Measurements from ENCODE around the gene GNB5. TPM values are rescaled to one million over a fixed set of nuclear protein-coding genes. Genes with fewer than 3 reads are reported as not detected.

Gene GNB5
- total RNA-seq, 1 experiment from 2014 or later = 58.7 TPM

DNA sequence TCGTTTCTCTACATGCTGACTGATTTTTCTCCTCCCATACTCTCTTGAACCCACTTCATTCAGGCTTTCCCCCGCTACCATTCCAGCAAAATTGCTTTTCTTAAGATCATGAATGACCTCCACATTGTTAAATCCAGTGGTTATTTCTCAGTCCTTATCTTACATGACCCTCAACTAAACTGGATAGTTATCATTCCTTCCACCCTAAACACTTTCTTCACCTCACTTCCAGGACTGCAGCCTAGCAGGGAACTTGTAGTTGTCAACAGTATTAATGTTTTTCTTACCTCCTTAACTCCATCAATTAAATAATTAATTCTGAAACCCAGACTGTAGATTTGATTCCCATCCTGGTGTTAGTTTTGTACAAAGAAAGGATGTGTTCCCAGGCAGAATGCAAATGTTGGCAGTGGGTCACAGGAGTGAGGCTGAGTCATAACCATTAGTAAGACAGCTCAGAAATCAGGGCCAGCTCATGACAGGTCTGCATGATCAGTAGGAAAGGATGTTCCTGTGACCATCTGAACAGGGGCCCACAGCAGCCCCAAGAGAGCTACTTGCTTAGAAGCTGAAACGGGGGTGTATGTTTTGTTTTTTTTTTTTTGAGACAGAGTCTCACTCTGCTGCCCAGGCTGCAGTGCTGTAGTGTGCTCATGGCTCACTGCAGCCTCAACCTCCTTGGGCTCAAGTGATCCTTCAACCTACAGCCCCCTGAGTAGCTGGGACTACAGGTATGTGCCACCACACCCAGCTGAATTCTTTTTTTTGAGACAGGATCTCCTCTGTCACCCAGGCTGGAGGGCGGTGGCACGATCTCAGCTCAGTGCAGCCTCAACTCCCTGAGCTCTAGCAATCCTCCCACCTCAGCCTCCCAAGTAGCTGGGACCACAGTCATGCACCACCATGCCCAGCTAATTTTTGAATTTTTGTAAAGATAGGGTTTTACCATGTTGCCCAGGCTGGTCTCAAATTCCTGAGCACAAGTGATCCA is 87.7 kb downstream of the GNB5 start:
- intact Hi-C loops (cut with micrococcal nuclease; ENCODE audit: unreplicated experiment) = no loop called here

DNA sequence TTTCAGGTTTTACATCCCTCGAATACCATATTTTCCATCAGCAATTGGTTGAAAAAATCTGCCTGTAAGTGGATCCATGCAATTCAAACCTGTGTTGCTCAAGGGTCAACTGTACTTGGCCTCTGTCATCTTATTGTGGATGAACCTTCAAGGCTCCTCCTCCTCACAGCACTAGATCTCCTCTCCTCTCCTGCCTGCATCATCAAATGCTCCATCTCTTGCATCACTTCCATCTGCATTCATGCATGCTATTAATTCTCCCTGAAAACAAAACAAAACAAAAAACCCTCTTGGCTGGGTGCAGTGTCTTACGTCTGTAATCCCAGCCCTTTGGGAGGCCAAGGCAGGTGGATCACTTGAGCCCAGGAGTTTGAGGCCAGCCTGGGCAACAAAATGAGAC is 88.7 kb downstream of the GNB5 start:
- no peak for DNase-seq (ENCODE audit: low read depth, low spot score)
- H3K4me1 ChIP-seq (ENCODE audit: control insufficient read depth, insufficient read depth, low read length) = peaks cover 29% of the 10 kb centered on the region
- CTCF ChIA-PET = no interaction called here
- no peaks in the 10 kb centered on the region for H3K9me3 ChIP-seq (ENCODE audit: control insufficient read depth, insufficient read depth, low read depth, low read length)
- in situ Hi-C loops (cut with HindIII; ENCODE audit: low pct_unique_long_range_greater_than_20kb, low sequenced_read_pairs) = no loop called here
- TF ChIP-seq TCF7L2 (IDR thresholded peaks at IDR 0.05; ENCODE audit: low read depth, low read length) (no peak), SIN3A (IDR thresholded peaks at IDR 0.05; ENCODE audit: borderline replicate concordance, insufficient read depth, low read depth, low read length) (no peak)
- TF ChIP-seq, protein P1, sequence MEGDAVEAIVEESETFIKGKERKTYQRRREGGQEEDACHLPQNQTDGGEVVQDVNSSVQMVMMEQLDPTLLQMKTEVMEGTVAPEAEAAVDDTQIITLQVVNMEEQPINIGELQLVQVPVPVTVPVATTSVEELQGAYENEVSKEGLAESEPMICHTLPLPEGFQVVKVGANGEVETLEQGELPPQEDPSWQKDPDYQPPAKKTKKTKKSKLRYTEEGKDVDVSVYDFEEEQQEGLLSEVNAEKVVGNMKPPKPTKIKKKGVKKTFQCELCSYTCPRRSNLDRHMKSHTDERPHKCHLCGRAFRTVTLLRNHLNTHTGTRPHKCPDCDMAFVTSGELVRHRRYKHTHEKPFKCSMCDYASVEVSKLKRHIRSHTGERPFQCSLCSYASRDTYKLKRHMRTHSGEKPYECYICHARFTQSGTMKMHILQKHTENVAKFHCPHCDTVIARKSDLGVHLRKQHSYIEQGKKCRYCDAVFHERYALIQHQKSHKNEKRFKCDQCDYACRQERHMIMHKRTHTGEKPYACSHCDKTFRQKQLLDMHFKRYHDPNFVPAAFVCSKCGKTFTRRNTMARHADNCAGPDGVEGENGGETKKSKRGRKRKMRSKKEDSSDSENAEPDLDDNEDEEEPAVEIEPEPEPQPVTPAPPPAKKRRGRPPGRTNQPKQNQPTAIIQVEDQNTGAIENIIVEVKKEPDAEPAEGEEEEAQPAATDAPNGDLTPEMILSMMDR (IDR thresholded peaks at IDR 0.05) = no peak
- POLR2A ChIA-PET = no interaction called here
- H3K27ac ChIP-seq (ENCODE audit: low read length) = peak overlapping the region; percentile 60
- H3K36me3 ChIP-seq (ENCODE audit: control insufficient read depth, insufficient read depth, low read length) = no peaks in the 10 kb centered on the region
- ATAC-seq = no peak
- no peak overlapping the region for H3K4me3 ChIP-seq (ENCODE audit: low read depth in 2 of 2, low read length in 2 of 2)
- intact Hi-C loops (cut with micrococcal nuclease; ENCODE audit: unreplicated experiment) = no loop called here
- BruUV-seq (replicated peaks) = no TSS peak
- H3K27me3 ChIP-seq (ENCODE audit: control insufficient read depth, insufficient read depth, low read length) = no peaks in the 10 kb centered on the region

More for the DNA sequence above, 87.7 kb downstream of the GNB5 start:
- BruUV-seq (replicated peaks) = no TSS peak
- POLR2A ChIA-PET = no interaction called here
- in situ Hi-C loops (cut with HindIII; ENCODE audit: low pct_unique_long_range_greater_than_20kb, low sequenced_read_pairs) = no loop called here
- Histone ChIP-seq H3K4me1 (ENCODE audit: control insufficient read depth, insufficient read depth, low read length) (peaks cover 28% of the 10 kb centered on the region), H3K9me3 (ENCODE audit: control insufficient read depth, insufficient read depth, low read depth, low read length) (no peaks in the 10 kb centered on the region), H3K36me3 (ENCODE audit: control insufficient read depth, insufficient read depth, low read length) (no peaks in the 10 kb centered on the region), H3K27ac (ENCODE audit: low read length) (peak overlapping the region; percentile 67), H3K4me3 (ENCODE audit: low read depth in 2 of 2, low read length in 2 of 2) (no peak overlapping the region), H3K27me3 (ENCODE audit: control insufficient read depth, insufficient read depth, low read length) (no peaks in the 10 kb centered on the region)
- CTCF ChIA-PET = interaction anchor here (0.6 to 0.7 kb wide), 2 partner anchors 25 to 83 kb away, joined by 3 to 6 read pairs; no protein-coding TSS in a partner anchor
- TF ChIP-seq SIN3A (IDR thresholded peaks at IDR 0.05; ENCODE audit: borderline replicate concordance, insufficient read depth, low read depth, low read length) (no peak), POLR2AphosphoS5 (IDR thresholded peaks at IDR 0.05; ENCODE audit: low read depth, low read length) (no peak), TCF7L2 (IDR thresholded peaks at IDR 0.05; ENCODE audit: low read depth, low read length) (no peak)
- TF ChIP-seq, protein P1 (IDR thresholded peaks at IDR 0.05) = no peak
- TF ChIP-seq, protein P2, sequence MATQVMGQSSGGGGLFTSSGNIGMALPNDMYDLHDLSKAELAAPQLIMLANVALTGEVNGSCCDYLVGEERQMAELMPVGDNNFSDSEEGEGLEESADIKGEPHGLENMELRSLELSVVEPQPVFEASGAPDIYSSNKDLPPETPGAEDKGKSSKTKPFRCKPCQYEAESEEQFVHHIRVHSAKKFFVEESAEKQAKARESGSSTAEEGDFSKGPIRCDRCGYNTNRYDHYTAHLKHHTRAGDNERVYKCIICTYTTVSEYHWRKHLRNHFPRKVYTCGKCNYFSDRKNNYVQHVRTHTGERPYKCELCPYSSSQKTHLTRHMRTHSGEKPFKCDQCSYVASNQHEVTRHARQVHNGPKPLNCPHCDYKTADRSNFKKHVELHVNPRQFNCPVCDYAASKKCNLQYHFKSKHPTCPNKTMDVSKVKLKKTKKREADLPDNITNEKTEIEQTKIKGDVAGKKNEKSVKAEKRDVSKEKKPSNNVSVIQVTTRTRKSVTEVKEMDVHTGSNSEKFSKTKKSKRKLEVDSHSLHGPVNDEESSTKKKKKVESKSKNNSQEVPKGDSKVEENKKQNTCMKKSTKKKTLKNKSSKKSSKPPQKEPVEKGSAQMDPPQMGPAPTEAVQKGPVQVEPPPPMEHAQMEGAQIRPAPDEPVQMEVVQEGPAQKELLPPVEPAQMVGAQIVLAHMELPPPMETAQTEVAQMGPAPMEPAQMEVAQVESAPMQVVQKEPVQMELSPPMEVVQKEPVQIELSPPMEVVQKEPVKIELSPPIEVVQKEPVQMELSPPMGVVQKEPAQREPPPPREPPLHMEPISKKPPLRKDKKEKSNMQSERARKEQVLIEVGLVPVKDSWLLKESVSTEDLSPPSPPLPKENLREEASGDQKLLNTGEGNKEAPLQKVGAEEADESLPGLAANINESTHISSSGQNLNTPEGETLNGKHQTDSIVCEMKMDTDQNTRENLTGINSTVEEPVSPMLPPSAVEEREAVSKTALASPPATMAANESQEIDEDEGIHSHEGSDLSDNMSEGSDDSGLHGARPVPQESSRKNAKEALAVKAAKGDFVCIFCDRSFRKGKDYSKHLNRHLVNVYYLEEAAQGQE (IDR thresholded peaks at IDR 0.05; ENCODE audit: insufficient read depth in 1 of 2, low read depth in 2 of 2, low read length in 1 of 2) = no peak
- DNase-seq (ENCODE audit: low read depth, low spot score) (peak; percentile 84), ATAC-seq (peak; percentile 82)

Measured in Panc1 (cell line).